Prostate gland (tissue), 2 donors: ENCODE results near the gene PRKAR1B.

Source experiments
- POLR2A ChIP-seq: fragments of 450-650 bp; IDR thresholded peaks from one replicate; pipeline ENCODE4 v1.6.1; 2016; ENCODE audit warnings: antibody characterized with exemption, mild to moderate bottlenecking
- POLR2AphosphoS5 ChIP-seq: sonication (generic); formaldehyde crosslinking; IDR thresholded peaks from one replicate; pipeline ENCODE4 v1.6.1; 2017; ENCODE audit warnings: antibody characterized with exemption
- TF ChIP-seq, protein P1 (sequence below), 4 experiments: fragments of 200-600 bp in 2 of 4; fragments of 450-650 bp in 2 of 4; sonication (generic) in 2 of 4; IDR thresholded peaks; 1 replicate in 3 of 4; 2 replicates in 1 of 4; pipeline ENCODE4 v1.5.1; 2016 to 2019; ENCODE audit warnings: antibody characterized with exemption in 4 of 4, mild to moderate bottlenecking in 2 of 4, moderate library complexity in 2 of 4

DNA sequence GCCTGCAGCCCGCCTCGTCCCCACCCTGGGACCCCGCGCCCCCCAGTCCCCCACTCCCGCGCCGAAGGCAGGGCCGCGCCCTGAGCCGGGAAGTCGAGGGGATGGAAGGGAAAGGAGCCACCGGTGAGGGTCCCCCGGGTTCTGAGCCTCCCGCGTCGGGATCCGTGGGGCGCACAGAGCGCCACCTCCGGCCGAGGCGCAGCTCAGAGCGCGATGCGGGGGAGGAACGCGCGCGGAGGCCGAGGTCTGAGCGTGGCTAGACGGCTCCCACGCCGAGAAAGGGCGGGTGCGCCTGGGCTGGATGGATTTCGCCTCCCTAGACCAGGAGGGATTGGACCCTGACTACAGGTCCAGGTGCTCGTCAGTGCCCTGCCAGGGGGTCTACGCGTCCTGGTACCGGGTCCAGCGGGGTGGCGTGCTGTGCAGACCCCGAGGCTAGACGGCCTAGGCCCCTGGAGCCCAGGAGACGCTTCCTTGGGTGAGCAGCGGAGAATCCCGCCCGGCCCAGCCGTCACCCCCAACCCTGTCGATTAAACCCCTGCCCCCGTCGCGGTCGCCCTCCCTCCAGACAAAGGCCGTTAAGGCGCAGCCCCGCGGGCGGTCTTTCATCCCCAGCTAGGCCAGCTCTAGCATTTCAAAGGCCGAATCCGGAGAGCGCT lies 206.4 kb downstream of the PRKAR1B start:
- TF ChIP-seq, protein P1, sequence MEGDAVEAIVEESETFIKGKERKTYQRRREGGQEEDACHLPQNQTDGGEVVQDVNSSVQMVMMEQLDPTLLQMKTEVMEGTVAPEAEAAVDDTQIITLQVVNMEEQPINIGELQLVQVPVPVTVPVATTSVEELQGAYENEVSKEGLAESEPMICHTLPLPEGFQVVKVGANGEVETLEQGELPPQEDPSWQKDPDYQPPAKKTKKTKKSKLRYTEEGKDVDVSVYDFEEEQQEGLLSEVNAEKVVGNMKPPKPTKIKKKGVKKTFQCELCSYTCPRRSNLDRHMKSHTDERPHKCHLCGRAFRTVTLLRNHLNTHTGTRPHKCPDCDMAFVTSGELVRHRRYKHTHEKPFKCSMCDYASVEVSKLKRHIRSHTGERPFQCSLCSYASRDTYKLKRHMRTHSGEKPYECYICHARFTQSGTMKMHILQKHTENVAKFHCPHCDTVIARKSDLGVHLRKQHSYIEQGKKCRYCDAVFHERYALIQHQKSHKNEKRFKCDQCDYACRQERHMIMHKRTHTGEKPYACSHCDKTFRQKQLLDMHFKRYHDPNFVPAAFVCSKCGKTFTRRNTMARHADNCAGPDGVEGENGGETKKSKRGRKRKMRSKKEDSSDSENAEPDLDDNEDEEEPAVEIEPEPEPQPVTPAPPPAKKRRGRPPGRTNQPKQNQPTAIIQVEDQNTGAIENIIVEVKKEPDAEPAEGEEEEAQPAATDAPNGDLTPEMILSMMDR (IDR thresholded peaks at IDR 0.05), result peak in 1 of 4 experiments; percentile 6
- TF ChIP-seq POLR2A (no peak), POLR2AphosphoS5 (no peak)
